Esophagus squamous epithelium (tissue), 4 donors: ENCODE data around the gene SEC62.

Source experiments
- CTCF ChIP-seq, 6 experiments: fragments of 450-650 bp in 4 of 6; fragments of 200-600 bp in 2 of 6; sonication (generic) in 2 of 6; IDR thresholded peaks; one replicate each; pipeline ENCODE4 v1.5.1; 2016 to 2019; ENCODE audit warnings: antibody characterized with exemption in 6 of 6, mild to moderate bottlenecking in 4 of 6, moderate library complexity in 4 of 6
- POLR2A ChIP-seq, 4 donors: fragments of 450-650 bp; IDR thresholded peaks; one replicate each; pipeline ENCODE4 v1.6.1; 2017; ENCODE audit warnings: antibody characterized with exemption in 4 of 4, mild to moderate bottlenecking in 4 of 4, moderate library complexity in 3 of 4

- TF ChIP-seq CTCF (IDR thresholded peaks at IDR 0.05) (no peak), POLR2A (IDR thresholded peaks at IDR 0.05) (no peak)
These were observed 58.0 kb downstream of the SEC62 start for GRCh38 chr3:170024581-170024980.
